Prostate gland (tissue), 2 donors: ENCODE measurements around the gene CYB561A3. TPM values are rescaled to one million over a fixed set of nuclear protein-coding genes. Genes with fewer than 3 reads are reported as not detected.

ENCODE experiments used
- DNase-seq: peaks from one replicate; pipeline ENCODE4 v3.0.0-alpha.2; 2019; ENCODE audit warnings: low spot score
- H3K27ac ChIP-seq, 2 donors: fragments of 200-600 bp; sonication (generic); 2 replicates each; pipeline ENCODE4 v1.5.1; 2017 to 2019
- H3K27me3 ChIP-seq: fragments of 200-600 bp; sonication (generic); replicated peaks from 2 replicates; pipeline ENCODE4 v1.5.1; 2019; ENCODE audit not compliant: insufficient read depth
- H3K36me3 ChIP-seq, 2 donors: fragments of 200-600 bp; sonication (generic); 1 replicate in 1 of 2; 2 replicates in 1 of 2; pipeline versions ENCODE4 v1.5.1 to v1.8.1; 2017 to 2019
- H3K4me1 ChIP-seq: fragments of 200-600 bp; sonication (generic); replicated peaks from 2 replicates; pipeline ENCODE4 v1.5.1; 2019
- H3K4me3 ChIP-seq, 2 donors: fragments of 200-600 bp; sonication (generic); 2 replicates each; pipeline ENCODE4 v1.5.1; 2017 to 2019
- H3K9me3 ChIP-seq: fragments of 200-600 bp; sonication (generic); 2 replicates; pipeline ENCODE4 v1.5.1; 2017
- CTCF ChIP-seq, 4 experiments: fragments of 200-600 bp in 2 of 4; fragments of 450-650 bp in 2 of 4; sonication (generic) in 2 of 4; IDR thresholded peaks; 1 replicate in 3 of 4; 2 replicates in 1 of 4; pipeline ENCODE4 v1.5.1; 2016 to 2019; ENCODE audit warnings: antibody characterized with exemption in 4 of 4, mild to moderate bottlenecking in 2 of 4, moderate library complexity in 2 of 4
- POLR2A ChIP-seq: fragments of 450-650 bp; IDR thresholded peaks from one replicate; pipeline ENCODE4 v1.6.1; 2016; ENCODE audit warnings: antibody characterized with exemption, mild to moderate bottlenecking
- POLR2AphosphoS5 ChIP-seq: sonication (generic); formaldehyde crosslinking; IDR thresholded peaks from one replicate; pipeline ENCODE4 v1.6.1; 2017; ENCODE audit warnings: antibody characterized with exemption
- WGBS: methylation state at CpG from one replicate; pipeline ENCODE4 v1.1.5; 2018; 5-methylcytosine and 5-hydroxymethylcytosine counted together
- intact Hi-C: fragments of 100-400 bp; cut with DNase I; formaldehyde crosslinking; loops from one replicate; pipeline ENCODE4 v1.14.2; 2022
- total RNA-seq, 2 donors: library from RNA; depleted of rRNA; stranded (reverse); fragments of >200 nt; gene quantifications; one replicate each; pipeline ENCODE4 v1.1.0, GENCODE V29; 2016

Gene CYB561A3
- total RNA-seq, 2 donors from 2014 or later: 51.6 to 79.1 TPM

- Histone ChIP-seq H3K27me3 (no peaks in the 10 kb centered on the region), H3K36me3 (peaks cover 0 to 6% of the 10 kb centered on the region in 2 donors), H3K9me3 (no peaks in the 10 kb centered on the region), H3K4me3 (no peak overlapping the region), H3K27ac (no peak overlapping the region), H3K4me1 (no peaks in the 10 kb centered on the region)
- no peak for DNase-seq
- 75% methylated on average over 15 of the region's 15 CpGs for WGBS
- TF ChIP-seq POLR2AphosphoS5: no peak
- no peak for TF ChIP-seq CTCF (IDR thresholded peaks at IDR 0.05)
- TF ChIP-seq POLR2A: no peak
- intact Hi-C loops: no loop called here
Observed at GRCh38 chr11:61353131-61354067, 8.3 kb downstream of the CYB561A3 start.

- Histone ChIP-seq H3K9me3 (no peaks in the 10 kb centered on the region), H3K27me3 (no peaks in the 10 kb centered on the region), H3K36me3 (peaks cover 0 to 6% of the 10 kb centered on the region in 2 donors), H3K4me3 (no peak overlapping the region), H3K27ac (no peak overlapping the region), H3K4me1 (no peaks in the 10 kb centered on the region)
- intact Hi-C loops: no loop called here
- WGBS: 82% methylated on average over 8 of the region's 8 CpGs
- no peak for TF ChIP-seq CTCF (IDR thresholded peaks at IDR 0.05)
- no peak for TF ChIP-seq POLR2AphosphoS5
- no peak for TF ChIP-seq POLR2A
- no peak for DNase-seq
Observed at GRCh38 chr11:61352038-61352437, 9.6 kb downstream of the CYB561A3 start.

GRCh38 chr11:61350803-61351202, 10.9 kb downstream of the CYB561A3 start:
- no peak for DNase-seq
- Histone ChIP-seq H3K4me1 (no peaks in the 10 kb centered on the region), H3K27me3 (no peaks in the 10 kb centered on the region), H3K4me3 (no peak overlapping the region), H3K36me3 (peaks cover 0 to 6% of the 10 kb centered on the region in 2 donors), H3K9me3 (no peaks in the 10 kb centered on the region), H3K27ac (no peak overlapping the region)
- intact Hi-C loops: no loop called here
- TF ChIP-seq POLR2AphosphoS5 (no peak), POLR2A (no peak), CTCF (IDR thresholded peaks at IDR 0.05) (no peak)
- WGBS: 90% methylated on average over 8 of the region's 8 CpGs

- WGBS: 91% methylated on average over 1 of the region's 1 CpG
- Histone ChIP-seq H3K27me3 (no peaks in the 10 kb centered on the region), H3K4me1 (no peaks in the 10 kb centered on the region), H3K4me3 (no peak overlapping the region), H3K27ac (no peak overlapping the region), H3K36me3 (peaks cover 0 to 6% of the 10 kb centered on the region in 2 donors), H3K9me3 (no peaks in the 10 kb centered on the region)
- DNase-seq: no peak
- TF ChIP-seq POLR2AphosphoS5 (no peak), POLR2A (no peak), CTCF (IDR thresholded peaks at IDR 0.05) (no peak)
- intact Hi-C loops: no loop called here
Observed at GRCh38 chr11:61350336-61350735, 11.3 kb downstream of the CYB561A3 start.

- DNase-seq: no peak
- Histone ChIP-seq H3K36me3 (peaks cover 0 to 6% of the 10 kb centered on the region in 2 donors), H3K4me3 (no peak overlapping the region), H3K4me1 (no peaks in the 10 kb centered on the region), H3K27ac (no peak overlapping the region), H3K27me3 (no peaks in the 10 kb centered on the region), H3K9me3 (no peaks in the 10 kb centered on the region)
- intact Hi-C loops: no loop called here
- TF ChIP-seq POLR2AphosphoS5: no peak
- 94% methylated on average over 10 of the region's 10 CpGs for WGBS
Observed at GRCh38 chr11:61349916-61350315, 11.8 kb downstream of the CYB561A3 start.
